HG02973 (cell line): ENCODE results near the gene ACO1.

Source experiments
- ATAC-seq: cut with Tn5 transposase; IDR thresholded peaks from one replicate; pipeline ENCODE4 v1.9.1; 2021; ENCODE audit warnings: moderate library complexity; ENCODE audit not compliant: unreplicated experiment

Gene ACO1

DNA sequence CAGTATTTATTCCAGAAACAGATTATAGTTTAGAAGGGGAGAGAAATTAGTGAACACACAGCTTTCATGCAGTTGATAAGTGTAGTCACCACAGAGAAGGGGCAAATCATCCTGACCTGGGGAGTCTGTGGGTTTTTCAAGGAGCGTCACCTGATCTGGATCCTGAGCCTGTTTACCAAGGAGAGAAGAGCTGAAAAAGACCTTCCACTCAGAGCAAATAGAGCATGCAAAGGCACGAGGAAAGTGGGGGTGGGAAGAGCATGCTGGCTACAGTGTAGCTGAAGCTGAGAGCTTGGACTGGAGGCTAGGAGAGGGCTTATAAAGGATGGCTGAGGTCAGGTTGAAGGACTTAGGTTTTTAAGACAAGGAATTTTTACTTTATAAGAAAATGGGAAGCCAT is 30.4 kb downstream of the ACO1 start:
- ATAC-seq: no peak

DNA sequence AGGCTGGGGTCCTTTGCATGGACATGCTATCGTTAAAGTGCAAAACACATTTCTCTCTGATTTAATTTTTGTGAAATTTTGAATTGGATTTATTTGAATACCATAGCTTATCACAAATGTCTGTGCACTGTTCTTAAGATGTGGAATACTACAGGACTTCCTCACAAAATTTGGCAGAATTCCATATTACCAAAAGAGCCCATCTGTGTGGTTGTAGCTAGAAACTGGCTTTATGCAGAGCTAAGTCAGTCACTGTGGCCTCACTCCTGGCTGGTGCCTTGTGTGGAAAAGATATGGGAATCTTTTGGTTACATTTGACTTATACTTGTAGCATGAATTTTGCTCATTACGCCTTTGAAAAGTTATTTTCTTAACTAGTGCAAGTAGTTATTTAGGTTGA is 35.5 kb downstream of the ACO1 start:
- no peak for ATAC-seq

DNA sequence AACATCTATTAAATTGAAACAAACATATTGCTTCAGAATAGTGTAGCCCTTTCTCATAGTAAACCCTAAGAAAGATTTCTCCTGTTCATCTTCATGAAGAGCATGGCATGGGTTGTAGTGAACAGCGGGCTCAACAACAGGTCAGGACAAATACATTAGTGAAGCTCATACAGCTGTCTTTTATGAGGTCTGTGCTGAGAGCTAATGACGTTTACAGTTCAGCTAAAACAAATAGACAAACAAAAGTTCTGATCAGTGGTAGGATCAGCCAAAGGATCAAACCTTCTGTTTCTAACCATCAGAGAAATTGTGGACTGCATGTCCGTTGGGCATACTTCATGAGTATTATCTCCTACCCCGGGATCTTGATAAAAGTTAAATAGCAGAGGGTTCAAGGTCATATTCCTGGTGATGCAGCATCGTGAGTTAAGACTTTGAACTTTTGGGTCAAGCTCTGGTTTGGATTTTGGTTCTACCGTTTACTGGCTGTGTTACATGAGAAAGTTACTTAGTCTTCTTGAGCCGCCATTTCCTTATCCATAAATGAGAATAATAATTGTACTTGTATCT is 37.9 kb downstream of the ACO1 start:
- ATAC-seq: no peak

- ATAC-seq: no peak
These were observed 38.9 kb downstream of the ACO1 start for GRCh38 chr9:32423371-32423770.

- no peak for ATAC-seq
These were observed 40.2 kb downstream of the ACO1 start for GRCh38 chr9:32424616-32425015.

DNA sequence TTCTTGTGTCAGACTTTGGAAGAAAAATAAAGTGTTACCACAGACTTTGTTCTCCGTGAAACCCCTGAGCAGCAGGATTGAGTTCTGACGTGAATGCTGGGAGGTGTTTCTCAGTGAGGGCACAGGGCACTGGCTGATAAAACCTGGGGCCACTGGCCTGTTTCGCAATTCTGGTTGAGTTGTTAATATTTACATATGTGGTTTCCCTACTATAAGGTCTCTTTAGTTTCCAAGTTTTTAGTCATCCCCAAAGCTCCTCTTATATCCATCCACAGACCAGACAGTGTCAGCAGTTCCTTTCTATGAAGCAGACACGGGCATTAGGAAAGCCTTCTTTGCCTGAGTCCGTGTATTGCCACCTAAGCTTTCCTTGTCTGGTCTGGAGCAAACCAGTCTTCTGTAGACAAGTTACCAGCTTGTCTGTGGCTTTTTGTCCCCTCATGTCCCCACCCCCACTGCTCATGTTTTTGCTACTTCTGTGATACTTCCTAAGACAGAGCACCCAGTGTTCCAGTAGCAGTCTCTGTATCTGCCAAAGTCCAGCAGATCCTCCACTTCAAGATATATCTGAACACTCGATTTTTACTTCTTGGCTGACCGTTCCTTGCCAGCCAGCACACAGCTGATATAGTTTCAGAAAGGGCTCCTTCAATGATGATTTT is 42.0 kb downstream of the ACO1 start:
- no peak for ATAC-seq

DNA sequence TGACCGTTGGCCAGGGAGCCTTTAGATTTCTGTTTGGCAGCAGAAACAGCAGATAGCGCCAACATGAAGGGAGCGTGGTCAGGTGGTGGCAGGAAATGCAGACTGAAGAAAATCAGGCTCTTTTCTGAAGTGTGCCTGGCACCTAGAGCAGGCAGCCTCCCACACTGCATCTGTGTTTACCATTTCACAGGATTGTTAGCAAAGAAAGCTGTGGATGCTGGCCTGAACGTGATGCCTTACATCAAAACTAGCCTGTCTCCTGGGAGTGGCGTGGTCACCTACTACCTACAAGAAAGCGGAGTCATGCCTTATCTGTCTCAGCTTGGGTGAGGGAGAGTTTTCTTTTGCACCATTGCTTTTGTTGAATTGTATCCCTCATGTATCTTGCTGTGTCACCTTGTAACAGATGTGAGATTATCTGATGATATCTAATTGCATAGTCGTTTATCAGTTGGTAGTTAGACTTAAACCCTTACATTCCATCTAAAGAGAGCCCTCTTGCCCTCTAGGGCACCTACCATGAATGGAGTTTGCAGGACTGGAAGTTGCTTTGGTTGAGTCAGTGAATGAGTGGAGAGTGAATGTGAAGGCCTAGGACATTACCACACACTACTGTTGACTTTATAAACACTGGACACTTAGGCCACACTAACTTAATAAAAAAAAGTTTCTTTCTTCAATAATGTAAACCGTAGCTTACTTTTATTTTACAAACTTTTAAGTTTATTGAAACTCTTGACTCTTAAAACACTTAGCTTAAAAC is 42.8 kb downstream of the ACO1 start:
- ATAC-seq: no peak

DNA sequence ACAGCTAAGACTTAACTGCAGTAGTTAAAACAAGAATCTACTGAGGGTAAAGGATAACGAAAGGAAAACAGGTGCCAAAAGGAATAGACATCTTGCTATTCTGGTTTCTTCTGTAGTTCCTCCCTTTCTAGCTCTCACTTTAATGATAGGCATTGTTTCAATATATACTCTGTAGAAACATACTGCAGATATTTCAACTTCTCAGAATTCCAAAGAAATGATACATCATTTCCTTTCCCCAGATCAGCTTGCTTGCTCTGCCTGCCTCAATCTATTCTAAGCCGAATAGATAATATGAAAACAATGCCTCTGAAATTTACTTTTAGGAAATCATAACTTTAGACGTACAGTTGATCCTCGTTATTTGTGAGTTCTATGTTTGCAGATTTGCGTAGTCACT is 46.3 kb downstream of the ACO1 start:
- ATAC-seq: no peak

- ATAC-seq: no peak
These were observed 46.8 kb downstream of the ACO1 start for GRCh38 chr9:32431196-32431595.

GRCh38 chr9:32431940-32432555 is 47.6 kb downstream of the ACO1 start:
- ATAC-seq: peak; percentile 51

- no peak for ATAC-seq
These were observed 50.4 kb downstream of the ACO1 start for GRCh38 chr9:32434892-32435291.

DNA sequence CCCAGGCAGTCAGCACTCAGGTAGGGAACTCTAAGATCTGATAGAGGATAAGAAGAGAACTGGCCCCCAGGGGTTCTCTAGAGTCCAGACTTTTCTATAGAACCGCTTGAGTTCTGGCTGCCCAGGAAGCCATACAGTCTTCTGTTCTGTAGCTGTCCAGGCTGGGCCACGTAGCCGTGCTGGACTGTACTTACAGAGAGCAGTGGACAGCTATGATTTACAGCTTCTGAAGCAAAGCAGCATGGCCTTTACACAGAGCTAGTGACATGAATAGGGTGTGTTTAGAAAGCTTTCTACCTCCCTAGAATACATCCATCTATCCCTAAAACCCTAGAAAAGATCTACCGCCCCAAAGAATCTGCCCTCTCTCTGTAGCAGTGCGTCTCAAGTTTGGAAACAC is 57.2 kb downstream of the ACO1 start:
- ATAC-seq: no peak

GRCh38 chr9:32442433-32442832 is 58.0 kb downstream of the ACO1 start:
- ATAC-seq: no peak

- ATAC-seq: no peak
These were observed 65.5 kb downstream of the ACO1 start for GRCh38 chr9:32449969-32450368.

DNA sequence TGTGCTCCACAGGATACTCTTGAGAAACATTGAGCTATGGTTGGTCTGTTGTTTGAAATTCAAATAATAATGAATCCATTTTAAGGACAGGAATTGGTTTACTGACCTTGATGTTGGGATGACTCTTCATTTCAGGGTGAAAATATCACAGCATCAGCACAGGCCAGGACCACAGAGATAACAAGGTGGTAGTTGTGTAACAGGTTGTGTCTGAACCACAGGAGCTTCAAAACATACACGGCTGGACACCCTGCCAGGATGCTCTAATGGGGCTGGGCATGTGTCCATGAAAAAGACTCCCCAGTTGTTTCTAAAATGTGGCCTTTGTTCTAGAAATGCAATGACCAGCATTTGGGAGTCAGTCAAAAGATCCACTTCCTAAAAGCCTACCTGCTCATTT is 69.8 kb downstream of the ACO1 start:
- no peak for ATAC-seq

DNA sequence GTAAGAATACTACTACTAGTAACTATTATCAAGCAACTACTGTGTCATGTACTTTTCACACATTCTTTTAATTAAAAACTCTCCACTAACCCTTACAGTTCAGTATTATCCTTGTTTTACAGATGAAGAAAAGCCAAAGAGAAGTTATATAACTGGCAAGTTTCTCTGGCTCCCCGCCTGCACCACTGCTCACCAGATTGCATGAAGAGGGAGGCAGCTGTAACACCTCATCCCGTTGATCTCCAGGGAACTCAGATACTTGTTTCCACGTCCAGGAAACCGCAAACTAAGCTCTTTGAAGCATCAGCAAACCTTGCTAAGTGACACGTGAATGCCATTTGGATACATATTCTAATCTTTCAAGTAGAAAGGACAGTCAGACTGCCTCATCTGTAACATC is 71.3 kb downstream of the ACO1 start:
- ATAC-seq: no peak

DNA sequence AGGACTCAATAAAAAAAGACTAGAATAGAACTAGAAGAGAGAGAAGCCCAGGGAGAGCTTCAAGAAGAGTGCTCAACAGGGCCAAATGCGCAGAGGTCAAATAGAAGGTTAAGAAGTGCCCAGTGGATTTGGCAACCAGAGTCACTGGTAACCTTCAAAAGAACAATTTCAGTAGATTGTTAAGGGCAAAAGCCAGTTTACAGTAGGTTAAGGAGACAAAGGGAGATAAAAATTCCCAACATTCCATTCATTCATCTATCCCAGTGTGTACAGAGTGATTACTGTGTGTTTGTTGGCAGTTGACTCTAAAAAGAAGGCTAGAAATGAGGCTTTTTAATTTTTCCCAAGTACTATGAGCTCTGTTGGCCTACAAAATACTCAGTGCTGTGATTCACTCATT is 72.1 kb downstream of the ACO1 start:
- ATAC-seq: no peak

- ATAC-seq: no peak
These were observed 79.3 kb downstream of the ACO1 start for GRCh38 chr9:32463500-32464293.

DNA sequence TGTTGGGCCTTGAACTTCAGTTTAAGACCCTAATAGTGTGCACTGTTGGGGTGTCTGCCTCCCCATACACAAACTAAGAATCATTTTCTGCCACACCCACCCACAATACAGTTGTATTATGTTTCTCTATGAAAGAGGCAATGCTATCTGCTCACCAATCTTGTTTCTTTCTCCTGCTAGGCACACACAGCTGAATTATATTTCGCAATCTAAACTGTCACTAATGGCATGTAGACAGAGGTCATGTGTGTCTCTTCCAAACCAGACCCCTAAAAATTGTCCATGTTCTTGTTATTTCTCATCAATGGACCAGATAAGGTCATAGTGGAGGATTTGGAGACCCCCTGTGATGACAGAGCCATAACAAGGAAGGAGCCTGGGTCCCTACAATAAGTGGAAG is 84.3 kb downstream of the ACO1 start:
- ATAC-seq: no peak

DNA sequence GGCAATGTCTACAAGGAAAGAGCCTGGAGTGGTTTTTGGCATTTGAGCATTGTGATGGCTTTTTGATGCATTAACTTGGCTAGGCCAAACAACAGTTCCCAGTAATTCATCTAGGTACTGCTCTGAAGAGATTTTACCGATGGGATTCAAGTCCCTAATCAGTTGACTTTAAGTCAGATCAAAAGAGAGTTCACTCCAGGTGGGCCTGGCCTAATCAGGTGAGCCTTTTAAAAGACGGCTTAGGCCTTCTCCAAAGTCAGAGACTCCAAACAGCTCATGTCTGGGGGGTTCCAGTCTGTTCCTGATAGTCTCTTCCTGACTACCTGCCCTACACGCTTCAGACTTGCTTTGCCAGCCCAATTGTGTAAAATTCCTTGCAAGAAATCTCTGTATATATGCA is 87.9 kb downstream of the ACO1 start:
- no peak for ATAC-seq

DNA sequence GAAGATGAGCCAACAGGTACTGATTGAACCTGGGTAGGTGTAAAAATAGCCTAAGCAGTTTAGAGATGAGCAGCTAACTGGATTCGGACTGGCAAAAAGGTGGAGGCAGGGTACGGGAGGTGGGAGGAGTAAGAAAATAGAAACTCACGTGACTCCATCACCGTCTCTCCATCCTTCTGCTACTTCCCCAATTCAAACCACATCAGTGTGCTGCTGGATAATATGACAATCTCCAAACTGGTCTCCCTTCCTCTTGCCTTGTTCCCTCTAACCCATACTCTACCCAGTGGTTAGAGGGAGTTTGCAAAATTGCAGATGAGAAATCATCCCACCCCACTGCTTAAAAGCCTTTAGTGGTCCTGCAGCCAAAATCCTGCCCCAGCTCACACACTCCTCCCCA is 98.9 kb downstream of the ACO1 start:
- ATAC-seq: no peak
